Bronchial epithelial cell (primary cell): ENCODE data around the gene MUSTN1. TPM values are rescaled to one million over a fixed set of nuclear protein-coding genes. Genes with fewer than 3 reads are reported as not detected.

Source experiments
- DNase-seq: peaks from one replicate; pipeline ENCODE4 v3.0.0-alpha.2; 2010; ENCODE audit warnings: low read depth
- FAIRE-seq: peaks from 2 replicates; lab custom pipeline; 2011; peaks lifted over from hg19 to GRCh38; lab: Jason Lieb, UNC
- H3K27me3 ChIP-seq: 2 replicates; pipeline ENCODE4 v1.5.1; 2011; ENCODE audit warnings: low read length; ENCODE audit not compliant: control insufficient read depth, insufficient read depth
- H3K36me3 ChIP-seq: 2 replicates; pipeline ENCODE4 v1.5.1; 2011; ENCODE audit warnings: low read length; ENCODE audit not compliant: control insufficient read depth, insufficient read depth
- H3K4me3 ChIP-seq: 2 replicates; pipeline ENCODE4 v1.5.1; 2011; ENCODE audit warnings: mild to moderate bottlenecking, low read depth, low read length, control low read depth
- CTCF ChIP-seq: IDR thresholded peaks from 2 replicates; pipeline ENCODE4 v1.5.1; 2011; ENCODE audit warnings: mild to moderate bottlenecking, moderate library complexity, low read length, control low read depth, inconsistent platforms; ENCODE audit not compliant: insufficient read depth, severe bottlenecking
- total RNA-seq: library from RNA; depleted of rRNA; stranded (reverse); fragments of >200 nt; gene quantifications from 2 replicates; pipeline ENCODE4 v1.2.1, GENCODE V29; 2014

Gene MUSTN1
- total RNA-seq, 1 donor from 2014 or later, result not detected

- H3K36me3 ChIP-seq, result no peaks in the 10 kb centered on the region
- no peak for FAIRE-seq
These were observed 44.3 kb upstream of the MUSTN1 start for GRCh38 chr3:52879090-52879489.

GRCh38 chr3:52877085-52877484 lies 42.3 kb upstream of the MUSTN1 start:
- H3K4me3 ChIP-seq, result no peak overlapping the region
- FAIRE-seq (no peak), DNase-seq (no peak)
- TF ChIP-seq CTCF, result no peak
- H3K36me3 ChIP-seq, result no peaks in the 10 kb centered on the region
- no peaks in the 10 kb centered on the region for H3K27me3 ChIP-seq

More at GRCh38 chr3:52879090-52879489, 44.3 kb upstream of the MUSTN1 start:
- TF ChIP-seq CTCF, result no peak
- no peaks in the 10 kb centered on the region for H3K27me3 ChIP-seq
- no peak for DNase-seq
- no peak overlapping the region for H3K4me3 ChIP-seq

GRCh38 chr3:52874864-52875587 lies 40.2 kb upstream of the MUSTN1 start:
- no peaks in the 10 kb centered on the region for H3K36me3 ChIP-seq
- H3K27me3 ChIP-seq, result no peaks in the 10 kb centered on the region
- H3K4me3 ChIP-seq, result no peak overlapping the region
- DNase-seq (no peak), FAIRE-seq (no peak)
- no peak for TF ChIP-seq CTCF

- H3K4me3 ChIP-seq, result no peak overlapping the region
- FAIRE-seq, result no peak
- H3K36me3 ChIP-seq, result no peaks in the 10 kb centered on the region
- TF ChIP-seq CTCF, result no peak
- DNase-seq, result no peak
- H3K27me3 ChIP-seq, result no peaks in the 10 kb centered on the region
These were observed 39.4 kb upstream of the MUSTN1 start for GRCh38 chr3:52874160-52874701.

GRCh38 chr3:52873433-52874159 lies 38.8 kb upstream of the MUSTN1 start:
- FAIRE-seq (no peak), DNase-seq (peak; percentile 53)
- H3K4me3 ChIP-seq, result no peak overlapping the region
- no peak for TF ChIP-seq CTCF
- H3K27me3 ChIP-seq, result no peaks in the 10 kb centered on the region
- no peaks in the 10 kb centered on the region for H3K36me3 ChIP-seq
